H1 (cell line): ENCODE measurements around the gene CA5A. TPM values are rescaled to one million over a fixed set of nuclear protein-coding genes. Genes with fewer than 3 reads are reported as not detected.

Source experiments
- CTCF ChIA-PET: fragments of 300-600 bp; sonication (Branson Sonifier 250); formaldehyde crosslinking; loops from one replicate; lab custom pipeline; 2021; ENCODE audit not compliant: partially characterized antibody; lab: Charles Lee
- POLR2A ChIA-PET: fragments of 300-600 bp; sonication (Branson Sonifier 250); formaldehyde crosslinking; loops from one replicate; lab custom pipeline; 2021; ENCODE audit warnings: inconsistent platforms; ENCODE audit not compliant: partially characterized antibody; lab: Charles Lee
- DNase-seq, 2 experiments: peaks; one replicate each; pipeline versions ENCODE4 v3.0.0 to v3.0.0-alpha.2; 2010 to 2022; ENCODE audit warnings: low spot score in 2 of 2, low read depth in 1 of 2, mixed read lengths in 1 of 2
- FAIRE-seq: peaks from 2 replicates; lab custom pipeline; 2011; peaks lifted over from hg19 to GRCh38; lab: Jason Lieb, UNC
- H2AFZ ChIP-seq: 2 replicates; pipeline ENCODE4 v1.8.1; 2012; ENCODE audit warnings: low read length, inconsistent platforms
- H2AK5ac ChIP-seq: 2 replicates; pipeline ENCODE4 v1.6.1; 2013; ENCODE audit warnings: low read depth, low read length
- H2BK120ac ChIP-seq: replicated peaks from 2 replicates; pipeline ENCODE3; 2013; ENCODE audit warnings: low read depth, low read length, inconsistent platforms
- H2BK12ac ChIP-seq: 2 replicates; pipeline ENCODE4 v1.6.1; 2013; ENCODE audit warnings: low read depth, low read length
- H2BK15ac ChIP-seq: 2 replicates; pipeline ENCODE4 v1.6.1; 2013; ENCODE audit warnings: low read length
- H2BK20ac ChIP-seq: 2 replicates; pipeline ENCODE4 v1.6.1; 2013; ENCODE audit warnings: low read length
- H2BK5ac ChIP-seq: 2 replicates; pipeline ENCODE4 v1.6.1; 2013; ENCODE audit warnings: low read depth, low read length
- H3K14ac ChIP-seq: 2 replicates; pipeline ENCODE4 v1.6.1; 2013; ENCODE audit warnings: inconsistent platforms; ENCODE audit not compliant: insufficient read length
- H3K18ac ChIP-seq: 2 replicates; pipeline ENCODE4 v1.6.1; 2013; ENCODE audit warnings: low read length; ENCODE audit errors: extremely low read depth
- H3K23ac ChIP-seq: 2 replicates; pipeline ENCODE4 v1.6.1; 2013; ENCODE audit warnings: inconsistent platforms; ENCODE audit not compliant: insufficient read length
- H3K23me2 ChIP-seq: 2 replicates; pipeline ENCODE4 v1.6.1; 2013; ENCODE audit warnings: low read depth, low read length
- H3K27ac ChIP-seq: 2 replicates; pipeline ENCODE4 v1.6.1; 2011; ENCODE audit warnings: low read depth, low read length, inconsistent platforms
- H3K27me3 ChIP-seq, 4 experiments: replicated peaks in 1 of 4; 1 replicate in 1 of 4; 2 replicates in 3 of 4; pipeline versions ENCODE4 v1.6.1 to v1.8.1; 2011 to 2013; ENCODE audit warnings: low read length in 3 of 4, mild to moderate bottlenecking in 3 of 4, inconsistent platforms in 2 of 4, mixed read lengths in 2 of 4, moderate library complexity in 1 of 4; ENCODE audit not compliant: control insufficient read depth in 3 of 4, insufficient read depth in 3 of 4; ENCODE audit errors: extremely low read depth in 1 of 4
- H3K36me3 ChIP-seq, 4 experiments: 2 replicates each; pipeline versions ENCODE4 v1.6.1 to v1.8.1; 2011 to 2013; ENCODE audit warnings: mild to moderate bottlenecking in 4 of 4, low read length in 3 of 4, moderate library complexity in 2 of 4, control low read depth in 1 of 4, inconsistent platforms in 1 of 4; ENCODE audit not compliant: insufficient read depth in 4 of 4, control insufficient read depth in 2 of 4
- H3K4ac ChIP-seq: replicated peaks from 2 replicates; pipeline ENCODE3; 2013; ENCODE audit warnings: low read length, low read depth, mixed read lengths, inconsistent platforms; ENCODE audit not compliant: insufficient read length
- H3K4me1 ChIP-seq, 4 experiments: replicated peaks in 1 of 4; 1 replicate in 1 of 4; 2 replicates in 3 of 4; pipeline versions ENCODE4 v1.6.1 to v1.8.1; 2011 to 2013; ENCODE audit warnings: low read length in 3 of 4, inconsistent platforms in 2 of 4, mixed read lengths in 1 of 4; ENCODE audit not compliant: insufficient read depth in 4 of 4, control insufficient read depth in 3 of 4
- H3K4me2 ChIP-seq, 2 experiments: 2 replicates each; pipeline versions ENCODE4 v1.6.1 to v1.8.1; 2011 to 2013; ENCODE audit warnings: low read depth in 2 of 2, low read length in 2 of 2, control low read depth in 1 of 2, inconsistent platforms in 1 of 2, mild to moderate bottlenecking in 1 of 2; ENCODE audit not compliant: insufficient read depth in 1 of 2
- H3K4me3 ChIP-seq, 4 experiments: fragments of 200-600, 300-600 bp in 1 of 4; sonication (generic), shearing (Covaris generic), sonication (Bioruptor Twin) in 1 of 4; 2 replicates each; pipeline versions ENCODE4 v1.5.1 to v1.8.1; 2011 to 2016; ENCODE audit warnings: low read length in 4 of 4, low read depth in 3 of 4, control low read depth in 2 of 4, inconsistent platforms in 2 of 4, mild to moderate bottlenecking in 2 of 4, mixed read lengths in 1 of 4, moderate library complexity in 1 of 4; ENCODE audit not compliant: insufficient read depth in 2 of 4; ENCODE audit errors: extremely low read depth in 1 of 4
- H3K56ac ChIP-seq: replicated peaks from 2 replicates; pipeline ENCODE3; 2013; ENCODE audit warnings: low read depth, mild to moderate bottlenecking, mixed read lengths, low read length, inconsistent platforms; ENCODE audit not compliant: insufficient read length
- H3K79me1 ChIP-seq: 2 replicates; pipeline ENCODE4 v1.6.1; 2013; ENCODE audit warnings: low read depth, low read length, control low read depth
- H3K79me2 ChIP-seq, 2 experiments: 2 replicates each; pipeline versions ENCODE4 v1.6.1 to v1.8.1; 2012 to 2013; ENCODE audit warnings: low read length in 2 of 2, mild to moderate bottlenecking in 2 of 2, inconsistent platforms in 1 of 2; ENCODE audit not compliant: insufficient read depth in 2 of 2, control insufficient read depth in 1 of 2
- H3K9ac ChIP-seq, 4 experiments: replicated peaks in 1 of 4; 1 replicate in 1 of 4; 2 replicates in 3 of 4; pipeline versions ENCODE4 v1.6.1 to v1.8.1; 2011 to 2013; ENCODE audit warnings: low read depth in 3 of 4, low read length in 3 of 4, control low read depth in 2 of 4, mild to moderate bottlenecking in 2 of 4, moderate library complexity in 2 of 4, inconsistent platforms in 1 of 4; ENCODE audit errors: extremely low read depth in 1 of 4
- H3K9me3 ChIP-seq, 2 experiments: 2 replicates each; pipeline versions ENCODE4 v1.6.1 to v1.8.1; 2012 to 2013; ENCODE audit warnings: mild to moderate bottlenecking in 2 of 2, moderate library complexity in 2 of 2, control low read depth in 1 of 2, inconsistent platforms in 1 of 2, low read depth in 1 of 2, low read length in 1 of 2, mixed read lengths in 1 of 2; ENCODE audit not compliant: insufficient read depth in 2 of 2
- H4K20me1 ChIP-seq, 2 experiments: replicated peaks in 1 of 2; 2 replicates each; pipeline versions ENCODE3 to v1.8.1; 2011 to 2013; ENCODE audit warnings: inconsistent platforms in 2 of 2, low read length in 2 of 2, mild to moderate bottlenecking in 1 of 2; ENCODE audit not compliant: insufficient read depth in 2 of 2, control insufficient read depth in 1 of 2
- H4K5ac ChIP-seq: 2 replicates; pipeline ENCODE4 v1.6.1; 2013; ENCODE audit warnings: low read length, low read depth, mixed read lengths, inconsistent platforms; ENCODE audit not compliant: insufficient read length
- H4K8ac ChIP-seq: 2 replicates; pipeline ENCODE4 v1.8.0; 2013; ENCODE audit warnings: mild to moderate bottlenecking, moderate library complexity, low read length, inconsistent platforms; ENCODE audit not compliant: insufficient read depth; ENCODE audit errors: extremely low read depth
- H4K91ac ChIP-seq: replicated peaks from 2 replicates; pipeline ENCODE3; 2013; ENCODE audit warnings: low read length, mixed read lengths, inconsistent platforms; ENCODE audit not compliant: insufficient read length
- CBX5 ChIP-seq: fragments of 300-800, 300-1000 bp; sonication (generic); IDR thresholded peaks from 2 replicates; pipeline ENCODE4 v1.7.1; 2016; ENCODE audit warnings: antibody characterized with exemption, low read length, low read depth
- POLR2A ChIP-seq, 2 experiments: IDR thresholded peaks; 1 replicate in 1 of 2; 2 replicates in 1 of 2; pipeline ENCODE4 v1.6.1; 2011; ENCODE audit warnings: low read depth in 2 of 2, low read length in 2 of 2, mild to moderate bottlenecking in 2 of 2; ENCODE audit errors: control extremely low read depth in 1 of 2
- SUZ12 ChIP-seq: fragments of 200-600 bp; sonication (generic); IDR thresholded peaks from 2 replicates; pipeline ENCODE4 v1.6.1; 2012; ENCODE audit warnings: mild to moderate bottlenecking, inconsistent platforms, low read length, moderate library complexity, mixed read lengths
- ZNF274 ChIP-seq: IDR thresholded peaks from 2 replicates; pipeline ENCODE4 v1.7.0; 2012; ENCODE audit warnings: low read length, borderline replicate concordance; ENCODE audit errors: extremely low read depth
- WGBS, 2 experiments: shearing (Covaris generic) in 1 of 2; methylation state at CpG; one replicate each; pipeline versions ENCODE4 v1.1.6 to v1.1.7; 2013 to 2015; ENCODE audit warnings: low lambda C conversion rate in 2 of 2, mixed read lengths in 2 of 2, inconsistent platforms in 1 of 2, low coverage in 1 of 2, missing lambda C conversion rate in 1 of 2; ENCODE audit not compliant: insufficient replicate concordance in 2 of 2, insufficient coverage in 1 of 2, insufficient read length in 1 of 2; ENCODE audit errors: extremely low coverage in 1 of 2, missing lambda C conversion rate in 1 of 2; 5-methylcytosine and 5-hydroxymethylcytosine counted together
- polyA plus RNA-seq, 7 experiments: library from polyadenylated mRNA; depleted of rRNA in 3 of 7; stranded (reverse) in 5 of 7; unstranded in 2 of 7; fragments of >200 nt in 5 of 7; fragments of 200-250 nt in 2 of 7; gene quantifications; 1 replicate in 5 of 7; 2 replicates in 1 of 7; 4 replicates in 1 of 7; pipeline versions ENCODE4 v1.2.1 to v1.2.3, GENCODE V29; 2011 to 2013; ENCODE audit warnings: missing spikeins in 2 of 7, mixed read lengths in 2 of 7
- total RNA-seq: library from RNA; stranded (reverse); fragmentation: NEBNext Ultra II Directional; extraction: Animal tissue kit (Norgen Biotek cat#: 25700); gene quantifications from 2 replicates; pipeline ENCODE4 v1.2.1, GENCODE V29; 2021

Gene CA5A
- total and polyA plus RNA-seq, 2 of the 8 experiments (the other 6 are each of a cell fraction or from before 2014, with no cell fraction given), result not detected

DNA sequence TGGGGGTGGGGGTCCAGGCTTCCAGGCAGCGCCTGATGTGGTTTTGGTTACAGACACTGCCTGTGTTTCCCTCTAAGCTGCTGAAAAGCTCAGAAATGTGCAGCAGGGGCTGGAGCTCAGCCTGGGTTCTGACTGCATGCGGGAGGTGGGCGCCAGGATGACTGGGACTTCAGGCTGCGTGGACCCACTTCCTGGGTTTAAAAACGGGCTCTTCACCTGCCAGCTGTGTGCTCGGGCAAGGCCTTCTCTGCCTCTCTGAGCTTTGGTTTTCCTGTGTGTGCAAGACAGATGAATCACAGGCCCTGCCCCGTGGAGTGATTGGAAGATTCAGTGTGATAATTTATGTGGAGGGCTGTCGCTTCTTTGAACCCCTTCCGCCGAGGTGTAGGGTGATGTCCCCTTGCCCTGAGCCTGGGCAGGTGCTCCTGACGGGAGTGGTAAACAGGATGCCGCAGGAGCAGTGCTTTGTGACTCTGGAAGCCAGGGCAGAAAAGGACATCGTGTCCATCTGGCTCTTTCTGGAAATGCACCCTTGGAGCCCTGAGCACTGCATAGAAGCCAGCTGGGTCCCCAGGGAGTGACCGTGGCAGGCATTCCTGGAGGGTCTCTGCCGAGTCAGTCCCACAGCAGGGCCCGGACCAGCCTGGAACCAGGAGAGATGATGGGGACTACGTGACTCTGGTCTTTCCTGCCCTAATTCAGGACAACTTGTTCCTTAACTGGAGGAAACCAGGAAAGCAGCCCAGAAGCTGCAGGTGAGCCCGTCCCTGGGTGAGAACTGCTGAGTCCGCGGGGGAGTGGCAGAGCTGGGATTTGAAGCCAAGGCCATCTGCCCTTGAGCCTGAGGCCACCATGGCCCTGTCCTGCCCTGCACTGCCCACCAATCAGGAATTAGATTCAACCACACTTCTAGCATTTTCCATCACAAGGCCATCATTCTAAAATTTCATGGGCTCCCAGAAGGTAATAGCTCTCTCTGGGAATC, 38.5 kb downstream of the CA5A start:
- no peaks in the 10 kb centered on the region for H3K27me3 ChIP-seq
- CTCF ChIA-PET, result interaction anchor here (0.6 to 3.5 kb wide), 7 partner anchors 48 to 195 kb away, joined by 3 to 17 read pairs (median 3); no protein-coding TSS in a partner anchor
- no peak overlapping the region for H2BK20ac ChIP-seq
- H3K9ac ChIP-seq, result no peak overlapping the region
- no peaks in the 10 kb centered on the region for H3K4me1 ChIP-seq
- H3K4me2 ChIP-seq, result no peak overlapping the region
- H3K56ac ChIP-seq, result no peak overlapping the region
- H3K18ac ChIP-seq, result no peak overlapping the region
- FAIRE-seq, result no peak
- H2AK5ac ChIP-seq, result no peak overlapping the region
- no peak overlapping the region for H3K27ac ChIP-seq
- no peak overlapping the region for H2AFZ ChIP-seq
- no peak overlapping the region for H3K4me3 ChIP-seq
- no peak for TF ChIP-seq ZNF274
- no peak for TF ChIP-seq SUZ12
- no peak for TF ChIP-seq CBX5
- no peak for TF ChIP-seq POLR2A (IDR thresholded peaks at IDR 0.05; ENCODE audit: control extremely low read depth in 1 of 2, low read depth in 2 of 2, low read length in 2 of 2)
- TF ChIP-seq, all 59 proteins: peak for 0
- Histone ChIP-seq H3K23me2 (no peaks in the 10 kb centered on the region), H4K20me1 (no peaks in the 10 kb centered on the region), H3K9me3 (no peaks in the 10 kb centered on the region), H3K23ac (no peak overlapping the region), H2BK12ac (no peak overlapping the region), H2BK15ac (no peak overlapping the region), H4K5ac (no peak overlapping the region), H4K8ac (no peak overlapping the region), H2BK5ac (no peak overlapping the region), H3K4ac (no peak overlapping the region), H3K79me2 (no peaks in the 10 kb centered on the region), H2BK120ac (no peak overlapping the region), H3K36me3 (no peaks in the 10 kb centered on the region), H3K14ac (no peak overlapping the region), H4K91ac (no peak overlapping the region), H3K79me1 (no peaks in the 10 kb centered on the region)
- WGBS, 2 experiments, result 87% methylated on average over 19 of the region's 20 CpGs; no CpG with 5 or more reads in 1 of the 2 experiments
- DNase-seq, result no peak
- POLR2A ChIA-PET, result interaction anchor here (1.0 to 1.1 kb wide), 3 partner anchors 23 to 69 kb away, joined by 3 read pairs; partner anchors contain the start of gene BANP
